Gastrocnemius medialis (tissue), 4 donors: ENCODE data around the gene MED22. TPM values are rescaled to one million over a fixed set of nuclear protein-coding genes. Genes with fewer than 3 reads are reported as not detected.
"Not testable (repeated sequence)": the region's sequence is repeated elsewhere in the genome, so short reads cannot be mapped to it uniquely, and the experiment has no call there.

Source experiments
- ATAC-seq, 2 donors: fragments of 150-250 bp; one replicate each; pipeline ENCODE4 v1.9.1; 2016
- DNase-seq, 2 donors: peaks; one replicate each; pipeline ENCODE4 v3.0.0-alpha.2; 2019
- H3K27ac ChIP-seq, 4 donors: fragments of 200-600 bp; sonication (generic); 1 replicate in 1 of 4; 2 replicates in 3 of 4; pipeline ENCODE4 v1.5.1; 2016 to 2018; ENCODE audit warnings: mild to moderate bottlenecking in 2 of 4, moderate library complexity in 1 of 4
- H3K27me3 ChIP-seq, 3 donors: fragments of 200-600 bp; sonication (generic) in 2 of 3; 1 replicate in 1 of 3; 2 replicates in 2 of 3; pipeline versions ENCODE4 v1.5.1 to v1.6.0; 2016 to 2019; ENCODE audit warnings: mild to moderate bottlenecking in 1 of 3, moderate library complexity in 1 of 3
- H3K36me3 ChIP-seq, 2 donors: fragments of 200-600 bp; sonication (generic) in 1 of 2; one replicate each; pipeline ENCODE4 v1.5.1; 2017 to 2018
- H3K4me1 ChIP-seq, 2 donors: fragments of 200-600 bp; sonication (generic) in 1 of 2; one replicate each; pipeline ENCODE4 v1.5.1; 2016 to 2017; ENCODE audit warnings: mild to moderate bottlenecking in 2 of 2
- H3K4me3 ChIP-seq, 4 donors: fragments of 200-600 bp; sonication (generic) in 3 of 4; 1 replicate in 1 of 4; 2 replicates in 3 of 4; pipeline ENCODE4 v1.5.1; 2016 to 2019; ENCODE audit warnings: mild to moderate bottlenecking in 2 of 4
- H3K9me3 ChIP-seq, 3 donors: fragments of 200-600 bp; sonication (generic) in 2 of 3; 1 replicate in 1 of 3; 2 replicates in 2 of 3; pipeline ENCODE4 v1.5.1; 2016 to 2019
- CTCF ChIP-seq, 5 experiments: fragments of 450-650 bp in 3 of 5; fragments of 200-600 bp in 2 of 5; sonication (generic) in 2 of 5; IDR thresholded peaks in 4 of 5; conservative IDR thresholded peaks in 1 of 5; 1 replicate in 4 of 5; 2 replicates in 1 of 5; pipeline ENCODE4 v1.5.1; 2016 to 2019; ENCODE audit warnings: antibody characterized with exemption in 5 of 5, mild to moderate bottlenecking in 3 of 5, moderate library complexity in 3 of 5
- POLR2A ChIP-seq, 2 donors: fragments of 450-650 bp; IDR thresholded peaks; one replicate each; pipeline ENCODE4 v1.6.1; 2017; ENCODE audit warnings: antibody characterized with exemption in 2 of 2, mild to moderate bottlenecking in 2 of 2, moderate library complexity in 2 of 2
- in situ Hi-C, 4 donors: fragments of 200-750 bp; cut with MboI; loops; one replicate each; pipeline versions ENCODE4 v1.15.0 to v1.8.0; 2017; ENCODE audit warnings: low sequenced_read_pairs in 4 of 4
- intact Hi-C: fragments of 100-400 bp; cut with DNase I; formaldehyde crosslinking; loops from one replicate; pipeline ENCODE4 v1.15.1; 2023; ENCODE audit warnings: low total_unique reads
- total RNA-seq, 4 donors: library from RNA; depleted of rRNA; stranded (reverse); fragments of >200 nt; gene quantifications; one replicate each; pipeline versions ENCODE4 v1.1.0 to v1.2.3, GENCODE V29; 2016

The MED22 gene
- total RNA-seq, 4 donors from 2014 or later, result 8.5 to 23.4 (median 13.0) TPM

DNA sequence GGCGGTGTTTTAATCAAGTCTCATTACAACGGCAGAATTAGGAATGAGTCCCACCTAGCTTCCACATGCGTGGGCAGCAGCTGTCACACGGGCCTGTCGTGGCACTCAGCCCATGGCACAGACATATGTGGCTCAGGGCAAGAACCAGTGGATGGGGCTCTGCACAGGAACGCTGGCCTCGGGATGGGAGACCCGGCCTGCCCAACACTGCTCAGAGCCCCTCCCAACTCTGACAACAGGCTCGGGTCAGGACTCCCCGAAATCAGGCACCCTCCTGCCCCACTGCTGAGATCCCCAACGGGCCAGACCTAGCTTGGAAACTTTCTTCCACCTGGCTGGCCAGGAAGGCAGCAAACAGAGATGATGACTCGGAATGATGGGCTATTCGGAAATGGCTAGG is 7.0 kb downstream of the MED22 start:
- Histone ChIP-seq H3K36me3 (peaks cover 0 to 57% of the 10 kb centered on the region in 2 donors), H3K27ac (no peak overlapping the region)

DNA sequence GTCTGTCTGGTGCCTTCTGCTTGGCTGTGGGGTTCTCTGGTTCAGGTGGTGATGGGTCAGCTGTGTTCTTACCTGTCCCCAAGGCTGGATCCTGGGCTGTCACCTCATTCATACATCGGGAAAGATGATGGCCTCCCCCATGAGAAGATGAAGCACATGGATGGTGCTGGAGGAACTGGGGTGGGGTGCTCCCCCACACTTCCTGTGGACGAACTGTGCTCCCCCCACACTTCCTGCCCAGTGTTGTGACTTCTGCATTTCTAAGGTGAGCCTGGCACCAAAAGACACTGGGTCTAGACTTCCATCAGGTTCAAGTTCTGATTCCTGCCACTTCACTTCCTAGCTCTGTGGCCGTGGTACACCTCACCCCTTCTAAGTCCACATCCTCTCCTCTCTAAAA is 7.7 kb downstream of the MED22 start:
- intact Hi-C loops, result loop anchor here (10.0 kb wide), 1 partner anchor 145 kb away; no protein-coding TSS in a partner anchor

More for the DNA sequence above, 7.0 kb downstream of the MED22 start:
- TF ChIP-seq POLR2A (IDR thresholded peaks at IDR 0.05) (no peak), CTCF (IDR thresholded peaks at IDR 0.05 in 4 of 5, conservative IDR thresholded peaks at IDR 0.05 in 1 of 5) (no peak)
- intact Hi-C loops (loop anchor here (10.0 kb wide), 1 partner anchor 144 kb away; no protein-coding TSS in a partner anchor), in situ Hi-C loops (no loop called here)
- Histone ChIP-seq H3K9me3 (no peaks in the 10 kb centered on the region), H3K27me3 (no peaks in the 10 kb centered on the region), H3K4me1 (peaks cover 7 to 18% of the 10 kb centered on the region in 2 donors), H3K4me3 (no peak overlapping the region)
- DNase-seq (no peak), ATAC-seq (no peak)

GRCh38 chr9:133339641-133340040 is 8.3 kb downstream of the MED22 start:
- Histone ChIP-seq H3K27me3 (no peaks in the 10 kb centered on the region), H3K9me3 (no peaks in the 10 kb centered on the region), H3K4me3 (no peak overlapping the region), H3K27ac (peak overlapping the region in 2 of 4 donors; percentile 5 to 48), H3K4me1 (peaks cover 17 to 24% of the 10 kb centered on the region in 2 donors), H3K36me3 (peaks cover 0 to 51% of the 10 kb centered on the region in 2 donors)
- in situ Hi-C loops (no loop called here), intact Hi-C loops (loop anchor here (10.0 kb wide), 1 partner anchor 145 kb away; no protein-coding TSS in a partner anchor)
- ATAC-seq (no peak), DNase-seq (no peak)
- no peak for TF ChIP-seq CTCF (IDR thresholded peaks at IDR 0.05 in 4 of 5, conservative IDR thresholded peaks at IDR 0.05 in 1 of 5)
- no peak for TF ChIP-seq POLR2A (IDR thresholded peaks at IDR 0.05)

More for the DNA sequence above, 7.7 kb downstream of the MED22 start:
- in situ Hi-C loops, result no loop called here
- Histone ChIP-seq H3K27ac (no peak overlapping the region), H3K9me3 (no peaks in the 10 kb centered on the region), H3K27me3 (no peaks in the 10 kb centered on the region), H3K4me3 (no peak overlapping the region), H3K4me1 (peaks cover 11 to 18% of the 10 kb centered on the region in 2 donors), H3K36me3 (peaks cover 0 to 55% of the 10 kb centered on the region in 2 donors)
- TF ChIP-seq CTCF (IDR thresholded peaks at IDR 0.05 in 4 of 5, conservative IDR thresholded peaks at IDR 0.05 in 1 of 5), result no peak
- no peak for TF ChIP-seq POLR2A (IDR thresholded peaks at IDR 0.05)
- no peak for DNase-seq
- ATAC-seq, result no peak

GRCh38 chr9:133335924-133336811 is 11.8 kb downstream of the MED22 start, which contains the start of gene SURF6:
Gene SURF6 (minus strand): TSS chr9:133336188. CDS start chr9:133336132, 56 bp downstream.
- ATAC-seq (peak; percentile 92 to 95), DNase-seq (peak; percentile 85 to 88)
- Histone ChIP-seq H3K4me1 (peaks cover 22 to 30% of the 10 kb centered on the region in 2 donors), H3K4me3 (peak within 1 kb of the TSS; percentile 75 to 96 (median 90)), H3K27me3 (no peaks in the 10 kb centered on the region), H3K9me3 (no peaks in the 10 kb centered on the region), H3K27ac (peak within 1 kb of the TSS; percentile 80 to 90 (median 87)), H3K36me3 (peaks cover 0 to 53% of the 10 kb centered on the region in 2 donors)
- in situ Hi-C loops, result no loop called here
- TF ChIP-seq POLR2A (IDR thresholded peaks at IDR 0.05), result peak; percentile 65 to 70
- TF ChIP-seq CTCF (IDR thresholded peaks at IDR 0.05 in 4 of 5, conservative IDR thresholded peaks at IDR 0.05 in 1 of 5), result peak in 1 of 5 experiments; percentile 13
- intact Hi-C loops, result loop anchor here (1.0 kb wide), 3 partner anchors 12 to 82 kb away; partner anchors contain the start of genes MED22, REXO4, RPL7A and STKLD1

GRCh38 chr9:133334888-133335287 is 13.0 kb downstream of the MED22 start:
- peak in 1 of 2 donors; percentile 3 for DNase-seq
- peak overlapping the region; percentile 75 to 96 (median 90) for H3K4me3 ChIP-seq

More at GRCh38 chr9:133334888-133335287, 13.0 kb downstream of the MED22 start:
- ATAC-seq, H3K27me3 ChIP-seq, intact Hi-C loops, in situ Hi-C loops, H3K9me3 ChIP-seq: not testable (repeated sequence)
- H3K27ac ChIP-seq, result peak overlapping the region in 1 of 4 donors; percentile 80
- peaks cover 22 to 30% of the 10 kb centered on the region in 2 donors for H3K4me1 ChIP-seq
- H3K36me3 ChIP-seq, result peaks cover 0 to 51% of the 10 kb centered on the region in 2 donors
